ENCODE results near the gene VASN. TPM values are rescaled to one million over a fixed set of nuclear protein-coding genes. Genes with fewer than 3 reads are reported as not detected.
A peak's percentile ranks its signal among the peaks of the same experiment; 100 is the strongest.

VASN gene
- total and polyA plus RNA-seq, 10 of the 15 experiments (the other 5 are each of a cell fraction or from before 2014, with no cell fraction given), result 0.02 to 0.19 (median 0.14) TPM; not detected in 6

GRCh38 chr16:4416200-4417032 lies 44.8 kb downstream of the VASN start, which contains the start of gene CORO7 (continued):
- TF ChIP-seq CBFB (IDR thresholded peaks at IDR 0.05; ENCODE audit: low read depth) (no peak), SP1 (IDR thresholded peaks at IDR 0.05; ENCODE audit: low read depth, low read length) (peak; percentile 87), BCL11A (IDR thresholded peaks at IDR 0.05; ENCODE audit: low read depth, low read length) (no peak), RAD51 (IDR thresholded peaks at IDR 0.05) (peak; percentile 96), MAX (IDR thresholded peaks at IDR 0.05; ENCODE audit: low read depth, low read length) (peak; percentile 98), CREB1 (IDR thresholded peaks at IDR 0.05; ENCODE audit: low read depth) (no peak), NFXL1 (IDR thresholded peaks at IDR 0.05; ENCODE audit: borderline replicate concordance) (no peak), HDGF (IDR thresholded peaks at IDR 0.05) (peak; percentile 79), GATAD2B (conservative IDR thresholded peaks at IDR 0.05; ENCODE audit: low read depth) (peak; percentile 51), TCF12 (IDR thresholded peaks at IDR 0.05; ENCODE audit: low read depth, low read length) (peak; percentile 79), POU2F2 (IDR thresholded peaks at IDR 0.05; ENCODE audit: borderline replicate concordance, low read depth, low read length) (no peak), IRF4 (IDR thresholded peaks at IDR 0.05; ENCODE audit: low read depth, low read length) (no peak), CREM (IDR thresholded peaks at IDR 0.05; ENCODE audit: low read depth) (peak; percentile 50; the same call in 1 of the 2 replicates), ATF3 (IDR thresholded peaks at IDR 0.05; ENCODE audit: borderline replicate concordance, extremely low read depth, low read depth, low read length) (peak; percentile 85; the same call in 1 of the 2 replicates), STAT3 (IDR thresholded peaks at IDR 0.05; ENCODE audit: low read depth, low read length) (no peak), MTA2 (IDR thresholded peaks at IDR 0.05; ENCODE audit: low read depth) (0 out of 2 replicates have a peak, but pooled peaks have one; percentile 31)
- TF ChIP-seq, protein P1, sequence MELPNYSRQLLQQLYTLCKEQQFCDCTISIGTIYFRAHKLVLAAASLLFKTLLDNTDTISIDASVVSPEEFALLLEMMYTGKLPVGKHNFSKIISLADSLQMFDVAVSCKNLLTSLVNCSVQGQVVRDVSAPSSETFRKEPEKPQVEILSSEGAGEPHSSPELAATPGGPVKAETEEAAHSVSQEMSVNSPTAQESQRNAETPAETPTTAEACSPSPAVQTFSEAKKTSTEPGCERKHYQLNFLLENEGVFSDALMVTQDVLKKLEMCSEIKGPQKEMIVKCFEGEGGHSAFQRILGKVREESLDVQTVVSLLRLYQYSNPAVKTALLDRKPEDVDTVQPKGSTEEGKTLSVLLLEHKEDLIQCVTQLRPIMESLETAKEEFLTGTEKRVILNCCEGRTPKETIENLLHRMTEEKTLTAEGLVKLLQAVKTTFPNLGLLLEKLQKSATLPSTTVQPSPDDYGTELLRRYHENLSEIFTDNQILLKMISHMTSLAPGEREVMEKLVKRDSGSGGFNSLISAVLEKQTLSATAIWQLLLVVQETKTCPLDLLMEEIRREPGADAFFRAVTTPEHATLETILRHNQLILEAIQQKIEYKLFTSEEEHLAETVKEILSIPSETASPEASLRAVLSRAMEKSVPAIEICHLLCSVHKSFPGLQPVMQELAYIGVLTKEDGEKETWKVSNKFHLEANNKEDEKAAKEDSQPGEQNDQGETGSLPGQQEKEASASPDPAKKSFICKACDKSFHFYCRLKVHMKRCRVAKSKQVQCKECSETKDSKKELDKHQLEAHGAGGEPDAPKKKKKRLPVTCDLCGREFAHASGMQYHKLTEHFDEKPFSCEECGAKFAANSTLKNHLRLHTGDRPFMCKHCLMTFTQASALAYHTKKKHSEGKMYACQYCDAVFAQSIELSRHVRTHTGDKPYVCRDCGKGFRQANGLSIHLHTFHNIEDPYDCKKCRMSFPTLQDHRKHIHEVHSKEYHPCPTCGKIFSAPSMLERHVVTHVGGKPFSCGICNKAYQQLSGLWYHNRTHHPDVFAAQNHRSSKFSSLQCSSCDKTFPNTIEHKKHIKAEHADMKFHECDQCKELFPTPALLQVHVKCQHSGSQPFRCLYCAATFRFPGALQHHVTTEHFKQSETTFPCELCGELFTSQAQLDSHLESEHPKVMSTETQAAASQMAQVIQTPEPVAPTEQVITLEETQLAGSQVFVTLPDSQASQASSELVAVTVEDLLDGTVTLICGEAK (IDR thresholded peaks at IDR 0.05; ENCODE audit: borderline replicate concordance), result no peak
- TF ChIP-seq, protein P2, sequence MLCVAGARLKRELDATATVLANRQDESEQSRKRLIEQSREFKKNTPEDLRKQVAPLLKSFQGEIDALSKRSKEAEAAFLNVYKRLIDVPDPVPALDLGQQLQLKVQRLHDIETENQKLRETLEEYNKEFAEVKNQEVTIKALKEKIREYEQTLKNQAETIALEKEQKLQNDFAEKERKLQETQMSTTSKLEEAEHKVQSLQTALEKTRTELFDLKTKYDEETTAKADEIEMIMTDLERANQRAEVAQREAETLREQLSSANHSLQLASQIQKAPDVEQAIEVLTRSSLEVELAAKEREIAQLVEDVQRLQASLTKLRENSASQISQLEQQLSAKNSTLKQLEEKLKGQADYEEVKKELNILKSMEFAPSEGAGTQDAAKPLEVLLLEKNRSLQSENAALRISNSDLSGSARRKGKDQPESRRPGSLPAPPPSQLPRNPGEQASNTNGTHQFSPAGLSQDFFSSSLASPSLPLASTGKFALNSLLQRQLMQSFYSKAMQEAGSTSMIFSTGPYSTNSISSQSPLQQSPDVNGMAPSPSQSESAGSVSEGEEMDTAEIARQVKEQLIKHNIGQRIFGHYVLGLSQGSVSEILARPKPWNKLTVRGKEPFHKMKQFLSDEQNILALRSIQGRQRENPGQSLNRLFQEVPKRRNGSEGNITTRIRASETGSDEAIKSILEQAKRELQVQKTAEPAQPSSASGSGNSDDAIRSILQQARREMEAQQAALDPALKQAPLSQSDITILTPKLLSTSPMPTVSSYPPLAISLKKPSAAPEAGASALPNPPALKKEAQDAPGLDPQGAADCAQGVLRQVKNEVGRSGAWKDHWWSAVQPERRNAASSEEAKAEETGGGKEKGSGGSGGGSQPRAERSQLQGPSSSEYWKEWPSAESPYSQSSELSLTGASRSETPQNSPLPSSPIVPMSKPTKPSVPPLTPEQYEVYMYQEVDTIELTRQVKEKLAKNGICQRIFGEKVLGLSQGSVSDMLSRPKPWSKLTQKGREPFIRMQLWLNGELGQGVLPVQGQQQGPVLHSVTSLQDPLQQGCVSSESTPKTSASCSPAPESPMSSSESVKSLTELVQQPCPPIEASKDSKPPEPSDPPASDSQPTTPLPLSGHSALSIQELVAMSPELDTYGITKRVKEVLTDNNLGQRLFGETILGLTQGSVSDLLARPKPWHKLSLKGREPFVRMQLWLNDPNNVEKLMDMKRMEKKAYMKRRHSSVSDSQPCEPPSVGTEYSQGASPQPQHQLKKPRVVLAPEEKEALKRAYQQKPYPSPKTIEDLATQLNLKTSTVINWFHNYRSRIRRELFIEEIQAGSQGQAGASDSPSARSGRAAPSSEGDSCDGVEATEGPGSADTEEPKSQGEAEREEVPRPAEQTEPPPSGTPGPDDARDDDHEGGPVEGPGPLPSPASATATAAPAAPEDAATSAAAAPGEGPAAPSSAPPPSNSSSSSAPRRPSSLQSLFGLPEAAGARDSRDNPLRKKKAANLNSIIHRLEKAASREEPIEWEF (IDR thresholded peaks at IDR 0.05; ENCODE audit: insufficient replicate concordance, low read depth, low read length), result no peak

Measured in GM12878 (cell line).